HG03280 (cell line): ENCODE measurements around the gene ZNF423.
"Not testable (repeated sequence)": the region's sequence is repeated elsewhere in the genome, so short reads cannot be mapped to it uniquely, and the experiment has no call there.

Source experiments
- ATAC-seq: cut with Tn5 transposase; IDR thresholded peaks from one replicate; pipeline ENCODE4 v1.9.1; 2021; ENCODE audit warnings: mild to moderate bottlenecking, moderate library complexity; ENCODE audit not compliant: unreplicated experiment

The ZNF423 gene

GRCh38 chr16:49855822-49856671 lies at the start of gene ZNF423:
TSS of gene ZNF423 (minus strand) at chr16:49856112. CDS start at chr16:49855774, 338 bp downstream.
- no peak for ATAC-seq

- ATAC-seq, result no peak
These were observed 48.6 kb upstream of the ZNF423 start for GRCh38 chr16:49904348-49905062.

- no peak for ATAC-seq
These were observed 47.0 kb upstream of the ZNF423 start for GRCh38 chr16:49902908-49903307.

- ATAC-seq, result no peak
These were observed 45.8 kb upstream of the ZNF423 start for GRCh38 chr16:49901711-49902110.

GRCh38 chr16:49900875-49901274 lies 45.0 kb upstream of the ZNF423 start:
- no peak for ATAC-seq

GRCh38 chr16:49899991-49900695 lies 44.2 kb upstream of the ZNF423 start:
- ATAC-seq, result no peak

- no peak for ATAC-seq
These were observed 40.6 kb upstream of the ZNF423 start for GRCh38 chr16:49896447-49896964.

GRCh38 chr16:49890876-49891275 lies 35.0 kb upstream of the ZNF423 start:
- ATAC-seq, result no peak

GRCh38 chr16:49889725-49890397 lies 33.9 kb upstream of the ZNF423 start:
- no peak for ATAC-seq

- no peak for ATAC-seq
These were observed 30.7 kb upstream of the ZNF423 start for GRCh38 chr16:49886554-49887094.

- no peak for ATAC-seq
These were observed 28.4 kb upstream of the ZNF423 start for GRCh38 chr16:49884033-49885015.

- ATAC-seq, result no peak
These were observed 27.4 kb upstream of the ZNF423 start for GRCh38 chr16:49883076-49884014.

- ATAC-seq, result no peak
These were observed 26.0 kb upstream of the ZNF423 start for GRCh38 chr16:49881890-49882289.

- ATAC-seq, result not testable (repeated sequence)
These were observed 22.6 kb upstream of the ZNF423 start for GRCh38 chr16:49878540-49878939.

- no peak for ATAC-seq
These were observed 20.8 kb upstream of the ZNF423 start for GRCh38 chr16:49876716-49877129.

GRCh38 chr16:49875806-49876715 lies 20.1 kb upstream of the ZNF423 start:
- no peak for ATAC-seq

GRCh38 chr16:49874613-49875237 lies 18.8 kb upstream of the ZNF423 start:
- no peak for ATAC-seq
